ENCODE results near the gene EIF4B. TPM values are rescaled to one million over a fixed set of nuclear protein-coding genes. Genes with fewer than 3 reads are reported as not detected.
"Not testable (repeated sequence)": the region's sequence is repeated elsewhere in the genome, so short reads cannot be mapped to it uniquely, and the experiment has no call there.

Gene EIF4B
- total and polyA plus RNA-seq, 2 of the 8 experiments (the other 6 are each of a cell fraction or from before 2014, with no cell fraction given): 269 to 816 TPM

DNA sequence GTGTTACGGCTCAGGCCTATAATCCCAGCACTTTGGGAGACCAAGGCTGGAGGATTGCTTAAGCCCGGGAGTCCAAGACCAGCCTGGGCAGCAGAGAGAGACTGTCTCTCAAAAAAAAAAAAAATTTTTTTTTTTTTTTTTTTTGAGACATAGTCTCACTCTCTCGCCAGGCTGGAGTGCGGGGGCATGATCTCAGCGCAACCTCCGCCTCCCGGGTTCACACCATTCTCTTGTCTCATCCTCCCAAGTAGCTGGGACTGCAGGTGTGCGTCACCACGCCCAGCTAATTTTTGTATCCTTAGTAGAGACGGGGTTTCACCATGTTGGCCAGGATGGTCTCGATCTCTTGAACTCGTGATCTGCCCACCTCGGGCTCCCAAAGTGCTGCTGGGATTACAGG, 20.8 kb downstream of the EIF4B start:
- ChIA-PET CTCF (ENCODE audit: partially characterized antibody) (interaction anchor here (0.6 to 3.5 kb wide), 7 partner anchors 10 to 1310 kb away, joined by 3 to 32 read pairs (median 5); no protein-coding TSS in a partner anchor), POLR2A (ENCODE audit: partially characterized antibody) (interaction anchor here (6.9 to 35.6 kb wide), 3 partner anchors 9 to 17 kb away, joined by 63 to 711 read pairs (median 97); partner anchors contain the start of gene EIF4B)
- H3K9ac ChIP-seq (replicated peaks in 1 of 4; ENCODE audit: extremely low read depth in 1 of 4, low read depth in 3 of 4, low read length in 3 of 4); H3K56ac ChIP-seq (replicated peaks; ENCODE audit: insufficient read length, low read depth, low read length); H3K4me2 ChIP-seq (ENCODE audit: insufficient read depth in 1 of 2, low read depth in 2 of 2, low read length in 2 of 2); H2BK5ac ChIP-seq (ENCODE audit: low read depth, low read length); H3K4me1 ChIP-seq (replicated peaks in 1 of 4; ENCODE audit: control insufficient read depth in 3 of 4, insufficient read depth in 4 of 4, low read length in 3 of 4); H4K5ac ChIP-seq (ENCODE audit: insufficient read length, low read depth, low read length); H4K91ac ChIP-seq (replicated peaks; ENCODE audit: insufficient read length, low read length); H3K4me3 ChIP-seq (ENCODE audit: extremely low read depth in 1 of 4, insufficient read depth in 2 of 4, low read depth in 3 of 4, low read length in 4 of 4); H3K4ac ChIP-seq (replicated peaks; ENCODE audit: insufficient read length, low read depth, low read length); H2AFZ ChIP-seq (ENCODE audit: low read length); H3K79me1 ChIP-seq (ENCODE audit: low read depth, low read length); H2BK120ac ChIP-seq (replicated peaks; ENCODE audit: low read depth, low read length); H2AK5ac ChIP-seq (ENCODE audit: low read depth, low read length); H2BK15ac ChIP-seq (ENCODE audit: low read length); H3K9me3 ChIP-seq (ENCODE audit: insufficient read depth in 2 of 2, low read depth in 1 of 2, low read length in 1 of 2); H3K14ac ChIP-seq (ENCODE audit: insufficient read length); H2BK20ac ChIP-seq (ENCODE audit: low read length); H3K23me2 ChIP-seq (ENCODE audit: low read depth, low read length); H3K23ac ChIP-seq (ENCODE audit: insufficient read length); H4K8ac ChIP-seq (ENCODE audit: extremely low read depth, insufficient read depth, low read length); H3K18ac ChIP-seq (ENCODE audit: extremely low read depth, low read length); H2BK12ac ChIP-seq (ENCODE audit: low read depth, low read length); H3K27me3 ChIP-seq (replicated peaks in 1 of 4; ENCODE audit: control insufficient read depth in 3 of 4, extremely low read depth in 1 of 4, insufficient read depth in 3 of 4, low read length in 3 of 4); FAIRE-seq; DNase-seq (ENCODE audit: low read depth in 1 of 2, low spot score in 2 of 2); H3K27ac ChIP-seq (ENCODE audit: low read depth, low read length): not testable (repeated sequence)
- H3K79me2 ChIP-seq (ENCODE audit: control insufficient read depth in 1 of 2, insufficient read depth in 2 of 2, low read length in 2 of 2): peaks cover 0 to 13% of the 10 kb centered on the region in 2 experiments; a peak in 1 of 4 replicates
- peaks cover 30 to 95% (median 73%) of the 10 kb centered on the region in 4 experiments for H3K36me3 ChIP-seq (ENCODE audit: control insufficient read depth in 2 of 4, insufficient read depth in 4 of 4, low read length in 3 of 4)
- WGBS, 2 experiments (ENCODE audit: extremely low coverage in 1 of 2, insufficient coverage in 1 of 2, insufficient read length in 1 of 2, insufficient replicate concordance in 2 of 2, low coverage in 1 of 2, low lambda C conversion rate in 2 of 2, missing lambda C conversion rate in 1 of 2): 90% methylated on average over 13 of the region's 13 CpGs; no CpG with 5 or more reads in 1 of the 2 experiments
- H4K20me1 ChIP-seq (replicated peaks in 1 of 2; ENCODE audit: control insufficient read depth in 1 of 2, insufficient read depth in 2 of 2, low read length in 2 of 2): peaks cover 9 to 13% of the 10 kb centered on the region in 2 experiments
